ENCODE measurements around the gene SYP.

GRCh38 chrX:49165901-49166881 is 33.8 kb downstream of the SYP start:
- peak in 2 of 4 experiments; percentile 16 to 20 for TF ChIP-seq CTCF (IDR thresholded peaks at IDR 0.05)
- TF ChIP-seq POLR2AphosphoS5 (IDR thresholded peaks at IDR 0.05): peak in 3 of 4 donors; percentile 30 to 65 (median 49)
- TF ChIP-seq POLR2A (IDR thresholded peaks at IDR 0.05): peak in 1 of 2 donors; percentile 10
- TF ChIP-seq EP300 (IDR thresholded peaks at IDR 0.05): no peak

Data from sigmoid colon (tissue), 4 donors.